ENCODE measurements around the gene GSTT2.

GSTT2 gene

DNA sequence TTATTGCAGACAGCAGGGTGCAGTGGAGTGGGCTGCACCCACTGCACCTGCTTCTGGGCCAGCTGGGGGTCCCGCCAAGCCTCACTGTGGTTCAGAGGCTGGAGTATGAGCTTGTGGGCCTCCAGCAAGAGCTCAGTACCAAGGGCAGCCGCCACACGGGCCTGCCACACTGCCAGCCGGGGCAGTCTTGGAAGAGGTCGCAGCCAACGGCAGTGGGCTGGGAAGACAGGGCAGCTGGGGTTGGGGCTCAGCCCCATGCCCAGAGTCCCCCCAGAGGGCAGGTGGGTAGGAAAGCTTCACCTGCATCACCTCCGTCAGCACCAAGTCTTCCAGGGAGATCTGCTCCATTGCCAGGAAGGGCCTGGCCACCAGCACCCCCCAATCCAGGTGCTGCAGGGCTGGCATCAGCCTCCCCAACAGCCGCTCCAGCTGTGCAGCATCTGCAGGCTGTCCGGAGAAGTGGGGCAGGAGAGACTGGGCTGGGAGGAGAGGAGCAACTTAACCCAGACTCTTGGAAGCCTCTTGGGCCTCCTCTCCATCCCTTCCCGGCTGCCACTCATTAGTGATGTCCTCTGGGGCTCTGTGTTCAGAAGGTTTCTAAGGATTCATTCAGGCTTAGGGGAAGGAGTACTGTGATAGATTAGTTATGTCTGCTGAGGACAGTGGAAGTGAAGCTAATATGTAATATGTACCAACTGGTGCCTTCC lies 26.4 kb downstream of the GSTT2 start:
- no peak for TF ChIP-seq YY1 (IDR thresholded peaks at IDR 0.05; ENCODE audit: insufficient read depth, insufficient read length)
- TF ChIP-seq ZNF274 (IDR thresholded peaks at IDR 0.05; ENCODE audit: low read depth, low read length): no peak
- no peak for TF ChIP-seq SUZ12 (IDR thresholded peaks at IDR 0.05; ENCODE audit: extremely low read depth, insufficient read depth, insufficient read length)
- Histone ChIP-seq H3K36me3 (ENCODE audit: insufficient read depth, insufficient read length, low read length) (no peaks in the 10 kb centered on the region), H3K27me3 (ENCODE audit: insufficient read depth, insufficient read length) (peaks cover 3% of the 10 kb centered on the region), H3K4me3 (ENCODE audit: insufficient read length, low read depth) (no peak overlapping the region), H3K9me3 (ENCODE audit: insufficient read depth, low read length) (peaks cover 6% of the 10 kb centered on the region; the same call in 1 of the 2 replicates), H3K4me1 (ENCODE audit: insufficient read depth, insufficient read length) (peaks cover 4% of the 10 kb centered on the region), H3K9ac (ENCODE audit: insufficient read length, low read depth) (no peak overlapping the region)
- DNase-seq (ENCODE audit: low read depth, low spot score): no peak

GRCh38 chr22:24006914-24007214 lies 26.9 kb downstream of the GSTT2 start:
- TF ChIP-seq SUZ12 (IDR thresholded peaks at IDR 0.05; ENCODE audit: extremely low read depth, insufficient read depth, insufficient read length) (no peak), ZNF274 (IDR thresholded peaks at IDR 0.05; ENCODE audit: low read depth, low read length) (no peak), YY1 (IDR thresholded peaks at IDR 0.05; ENCODE audit: insufficient read depth, insufficient read length) (no peak)
- Histone ChIP-seq H3K9me3 (ENCODE audit: insufficient read depth, low read length) (peaks cover 6% of the 10 kb centered on the region; the same call in 1 of the 2 replicates), H3K36me3 (ENCODE audit: insufficient read depth, insufficient read length, low read length) (no peaks in the 10 kb centered on the region), H3K9ac (ENCODE audit: insufficient read length, low read depth) (no peak overlapping the region), H3K27me3 (ENCODE audit: insufficient read depth, insufficient read length) (peaks cover 3% of the 10 kb centered on the region), H3K4me3 (ENCODE audit: insufficient read length, low read depth) (no peak overlapping the region), H3K4me1 (ENCODE audit: insufficient read depth, insufficient read length) (peaks cover 4% of the 10 kb centered on the region)
- DNase-seq (ENCODE audit: low read depth, low spot score): no peak

DNA sequence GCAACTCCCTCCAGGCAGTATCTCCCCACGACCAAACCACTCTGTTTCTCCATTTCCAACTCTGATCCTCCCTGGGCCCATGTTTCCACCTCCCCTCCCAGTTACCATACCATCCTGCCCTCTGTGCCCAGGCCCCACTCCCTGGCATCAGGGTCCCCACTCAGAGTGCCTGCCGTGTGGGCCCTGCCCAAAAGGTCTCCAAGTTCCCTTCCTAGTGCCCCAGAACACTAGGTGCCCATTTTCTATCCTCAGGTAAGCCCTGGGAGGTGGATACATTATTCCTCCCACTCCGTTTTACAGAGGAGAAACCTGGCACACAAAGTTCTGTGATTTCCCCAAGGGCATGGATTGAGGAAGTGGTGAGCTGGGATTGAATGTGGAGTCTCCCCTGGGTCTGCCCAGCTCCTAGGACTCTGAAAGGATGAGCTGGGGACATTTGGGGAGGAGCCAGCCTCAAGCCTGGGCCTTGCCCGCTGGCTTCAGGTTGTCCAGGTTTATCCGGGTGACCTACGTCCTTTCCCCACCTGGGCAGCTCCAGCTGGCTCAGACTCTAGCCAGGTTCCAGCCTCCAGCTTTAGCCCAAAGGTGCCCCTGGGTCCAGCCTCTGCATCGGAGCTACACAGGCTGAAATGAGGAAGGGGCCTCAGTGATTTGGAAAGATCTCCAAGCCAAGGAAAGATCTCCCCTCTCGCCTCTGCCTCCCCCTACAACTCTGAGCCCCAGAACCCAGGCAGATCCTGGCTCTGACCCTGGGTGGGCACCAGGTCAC lies 27.5 kb downstream of the GSTT2 start:
- TF ChIP-seq ZNF274 (IDR thresholded peaks at IDR 0.05; ENCODE audit: low read depth, low read length): no peak
- H3K27me3 ChIP-seq (ENCODE audit: insufficient read depth, insufficient read length): peaks cover 3% of the 10 kb centered on the region
- no peak for DNase-seq (ENCODE audit: low read depth, low spot score)

DNA sequence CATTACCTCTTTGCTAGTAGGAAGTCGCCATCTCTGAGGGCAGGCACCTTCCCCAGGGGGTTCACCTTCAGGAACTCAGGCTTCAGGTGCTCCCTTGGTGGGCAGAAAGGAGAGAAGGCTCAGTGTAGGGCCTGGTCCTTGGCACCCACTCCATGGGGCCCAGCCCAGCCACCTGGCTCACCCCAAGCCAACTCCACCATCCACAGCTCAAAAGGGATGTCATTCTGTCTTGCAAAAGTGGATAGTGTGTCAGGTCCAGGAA lies 28.0 kb downstream of the GSTT2 start:
- peaks cover 3% of the 10 kb centered on the region for H3K27me3 ChIP-seq (ENCODE audit: insufficient read depth, insufficient read length)
- H3K4me1 ChIP-seq (ENCODE audit: insufficient read depth, insufficient read length): peaks cover 4% of the 10 kb centered on the region
- peaks cover 6% of the 10 kb centered on the region; the same call in 1 of the 2 replicates for H3K9me3 ChIP-seq (ENCODE audit: insufficient read depth, low read length)
- no peak overlapping the region for H3K9ac ChIP-seq (ENCODE audit: insufficient read length, low read depth)
- no peak for TF ChIP-seq ZNF274 (IDR thresholded peaks at IDR 0.05; ENCODE audit: low read depth, low read length)
- TF ChIP-seq YY1 (IDR thresholded peaks at IDR 0.05; ENCODE audit: insufficient read depth, insufficient read length): no peak
- no peak for TF ChIP-seq SUZ12 (IDR thresholded peaks at IDR 0.05; ENCODE audit: extremely low read depth, insufficient read depth, insufficient read length)
- no peak for DNase-seq (ENCODE audit: low read depth, low spot score)
- no peak overlapping the region for H3K4me3 ChIP-seq (ENCODE audit: insufficient read length, low read depth)
- no peaks in the 10 kb centered on the region for H3K36me3 ChIP-seq (ENCODE audit: insufficient read depth, insufficient read length, low read length)

More for the DNA sequence above, 27.5 kb downstream of the GSTT2 start:
- Histone ChIP-seq H3K9ac (ENCODE audit: insufficient read length, low read depth) (no peak overlapping the region), H3K36me3 (ENCODE audit: insufficient read depth, insufficient read length, low read length) (no peaks in the 10 kb centered on the region), H3K9me3 (ENCODE audit: insufficient read depth, low read length) (peaks cover 6% of the 10 kb centered on the region; the same call in 1 of the 2 replicates), H3K4me3 (ENCODE audit: insufficient read length, low read depth) (no peak overlapping the region), H3K4me1 (ENCODE audit: insufficient read depth, insufficient read length) (peaks cover 4% of the 10 kb centered on the region)

DNA sequence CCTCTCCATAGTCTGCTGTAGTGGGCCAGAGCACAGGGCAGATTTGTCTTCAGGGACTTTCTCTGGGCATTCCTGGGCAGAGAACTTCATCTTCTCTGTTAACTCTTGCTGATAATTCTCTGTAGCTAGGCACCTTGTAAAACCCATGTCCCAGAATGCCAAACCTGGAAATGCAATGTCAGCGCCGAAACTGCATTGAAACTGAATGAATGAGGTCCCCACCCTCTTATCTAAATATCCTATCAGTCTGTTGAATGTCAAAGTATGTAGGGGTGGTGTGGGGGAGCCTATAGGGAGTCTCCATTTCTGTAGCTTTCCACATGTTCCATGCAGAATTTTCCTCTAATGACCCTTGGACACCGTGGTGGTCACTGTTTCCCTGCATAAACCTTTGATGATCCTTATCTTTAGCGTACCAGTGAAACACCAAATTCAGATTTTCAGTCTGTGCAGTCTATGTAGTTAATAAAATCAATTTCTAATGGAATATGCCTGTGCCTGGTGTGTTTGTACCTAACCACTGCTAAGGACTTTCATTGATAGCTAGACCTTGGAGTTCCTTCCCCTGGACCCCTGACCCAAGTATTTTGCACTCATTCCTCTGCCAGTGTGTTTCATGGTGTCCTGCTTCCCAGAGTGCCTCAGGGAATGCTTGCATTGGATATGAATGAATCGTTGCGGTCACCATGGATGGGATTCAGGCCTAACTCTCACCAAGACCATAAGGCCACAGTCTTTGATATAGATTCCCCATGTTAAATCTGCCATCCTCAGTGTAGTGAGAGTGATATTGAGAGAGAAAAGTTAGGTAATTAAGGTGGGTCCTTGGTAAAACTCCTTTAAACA lies 28.7 kb downstream of the GSTT2 start:
- no peak for DNase-seq (ENCODE audit: low read depth, low spot score)
- no peak overlapping the region for H3K9ac ChIP-seq (ENCODE audit: insufficient read length, low read depth)
- H3K4me3 ChIP-seq (ENCODE audit: insufficient read length, low read depth): no peak overlapping the region
- H3K27me3 ChIP-seq (ENCODE audit: insufficient read depth, insufficient read length): peaks cover 3% of the 10 kb centered on the region
- H3K36me3 ChIP-seq (ENCODE audit: insufficient read depth, insufficient read length, low read length): no peaks in the 10 kb centered on the region
- H3K4me1 ChIP-seq (ENCODE audit: insufficient read depth, insufficient read length): peaks cover 4% of the 10 kb centered on the region
- TF ChIP-seq SUZ12 (IDR thresholded peaks at IDR 0.05; ENCODE audit: extremely low read depth, insufficient read depth, insufficient read length) (no peak), YY1 (IDR thresholded peaks at IDR 0.05; ENCODE audit: insufficient read depth, insufficient read length) (no peak), ZNF274 (IDR thresholded peaks at IDR 0.05; ENCODE audit: low read depth, low read length) (no peak)
- H3K9me3 ChIP-seq (ENCODE audit: insufficient read depth, low read length): peaks cover 6% of the 10 kb centered on the region; the same call in 1 of the 2 replicates

- no peak overlapping the region for H3K9ac ChIP-seq (ENCODE audit: insufficient read length, low read depth)
- no peaks in the 10 kb centered on the region for H3K36me3 ChIP-seq (ENCODE audit: insufficient read depth, insufficient read length, low read length)
- H3K9me3 ChIP-seq (ENCODE audit: insufficient read depth, low read length): peaks cover 6% of the 10 kb centered on the region; the same call in 1 of the 2 replicates
- no peaks in the 10 kb centered on the region for H3K4me1 ChIP-seq (ENCODE audit: insufficient read depth, insufficient read length)
- H3K4me3 ChIP-seq (ENCODE audit: insufficient read length, low read depth): no peak overlapping the region
- DNase-seq (ENCODE audit: low read depth, low spot score): no peak
- no peak for TF ChIP-seq SUZ12 (IDR thresholded peaks at IDR 0.05; ENCODE audit: extremely low read depth, insufficient read depth, insufficient read length)
- peaks cover 3% of the 10 kb centered on the region for H3K27me3 ChIP-seq (ENCODE audit: insufficient read depth, insufficient read length)
Observed at GRCh38 chr22:24009227-24010017, 29.5 kb downstream of the GSTT2 start.

All from NT2/D1 (cell line).